Breast epithelium (tissue), 4 donors: Measurements from ENCODE around the gene CDH6. TPM values are rescaled to one million over a fixed set of nuclear protein-coding genes. Genes with fewer than 3 reads are reported as not detected.

ENCODE experiments used
- DNase-seq, 2 donors: peaks; one replicate each; pipeline ENCODE4 v3.0.0-alpha.2; 2019; ENCODE audit warnings: low spot score in 2 of 2
- H3K27ac ChIP-seq, 2 donors: fragments of 200-600 bp; sonication (generic) in 1 of 2; one replicate each; pipeline ENCODE4 v1.5.1; 2016 to 2019; ENCODE audit warnings: mild to moderate bottlenecking in 1 of 2
- H3K27me3 ChIP-seq, 2 donors: fragments of 200-600 bp; sonication (generic) in 1 of 2; one replicate each; pipeline versions ENCODE4 v1.5.1 to v1.6.0; 2017 to 2019; ENCODE audit warnings: control low read depth in 1 of 2, mild to moderate bottlenecking in 1 of 2
- H3K36me3 ChIP-seq: fragments of 200-600 bp; one replicate; pipeline ENCODE4 v1.5.1; 2019
- H3K4me1 ChIP-seq, 2 donors: fragments of 200-600 bp; sonication (generic); one replicate each; pipeline ENCODE4 v1.5.1; 2016 to 2019; ENCODE audit warnings: control low read depth in 1 of 2
- H3K4me3 ChIP-seq, 3 donors: fragments of 200-600 bp; sonication (generic); 1 replicate in 2 of 3; 2 replicates in 1 of 3; pipeline ENCODE4 v1.5.1; 2016 to 2019; ENCODE audit warnings: mild to moderate bottlenecking in 3 of 3, moderate library complexity in 2 of 3
- H3K9me3 ChIP-seq, 2 donors: fragments of 200-600 bp; sonication (generic) in 1 of 2; one replicate each; pipeline ENCODE4 v1.5.1; 2016 to 2019; ENCODE audit warnings: control low read depth in 1 of 2
- POLR2A ChIP-seq: fragments of 450-650 bp; IDR thresholded peaks from one replicate; pipeline ENCODE4 v1.6.1; 2016; ENCODE audit warnings: antibody characterized with exemption, mild to moderate bottlenecking, moderate library complexity
- POLR2AphosphoS5 ChIP-seq, 3 donors: sonication (generic); formaldehyde crosslinking; IDR thresholded peaks; one replicate each; pipeline ENCODE4 v1.6.1; 2017; ENCODE audit warnings: antibody characterized with exemption in 3 of 3
- intact Hi-C: fragments of 100-400 bp; cut with DNase I; formaldehyde crosslinking; loops from one replicate; pipeline ENCODE4 v1.15.1; 2023; ENCODE audit warnings: low total_unique reads
- total RNA-seq, 3 donors: library from RNA; depleted of rRNA; stranded (reverse); fragments of >200 nt; gene quantifications; one replicate each; pipeline ENCODE4 v1.1.0, GENCODE V29; 2016
- TF ChIP-seq, protein P1 (sequence below), 3 donors: fragments of 450-650 bp; IDR thresholded peaks; one replicate each; pipeline ENCODE4 v1.5.1; 2016 to 2017; ENCODE audit warnings: antibody characterized with exemption in 3 of 3, mild to moderate bottlenecking in 3 of 3, moderate library complexity in 3 of 3

The CDH6 gene
- total RNA-seq, 3 donors from 2014 or later, result 1.4 to 4.8 (median 3.9) TPM

GRCh38 chr5:31372124-31372523 is 178.6 kb downstream of the CDH6 start:
- no peak for DNase-seq
- Histone ChIP-seq H3K36me3 (no peaks in the 10 kb centered on the region), H3K4me3 (no peak overlapping the region), H3K4me1 (no peaks in the 10 kb centered on the region), H3K27ac (no peak overlapping the region), H3K9me3 (no peaks in the 10 kb centered on the region), H3K27me3 (no peaks in the 10 kb centered on the region)
- intact Hi-C loops, result no loop called here
- TF ChIP-seq, protein P1, sequence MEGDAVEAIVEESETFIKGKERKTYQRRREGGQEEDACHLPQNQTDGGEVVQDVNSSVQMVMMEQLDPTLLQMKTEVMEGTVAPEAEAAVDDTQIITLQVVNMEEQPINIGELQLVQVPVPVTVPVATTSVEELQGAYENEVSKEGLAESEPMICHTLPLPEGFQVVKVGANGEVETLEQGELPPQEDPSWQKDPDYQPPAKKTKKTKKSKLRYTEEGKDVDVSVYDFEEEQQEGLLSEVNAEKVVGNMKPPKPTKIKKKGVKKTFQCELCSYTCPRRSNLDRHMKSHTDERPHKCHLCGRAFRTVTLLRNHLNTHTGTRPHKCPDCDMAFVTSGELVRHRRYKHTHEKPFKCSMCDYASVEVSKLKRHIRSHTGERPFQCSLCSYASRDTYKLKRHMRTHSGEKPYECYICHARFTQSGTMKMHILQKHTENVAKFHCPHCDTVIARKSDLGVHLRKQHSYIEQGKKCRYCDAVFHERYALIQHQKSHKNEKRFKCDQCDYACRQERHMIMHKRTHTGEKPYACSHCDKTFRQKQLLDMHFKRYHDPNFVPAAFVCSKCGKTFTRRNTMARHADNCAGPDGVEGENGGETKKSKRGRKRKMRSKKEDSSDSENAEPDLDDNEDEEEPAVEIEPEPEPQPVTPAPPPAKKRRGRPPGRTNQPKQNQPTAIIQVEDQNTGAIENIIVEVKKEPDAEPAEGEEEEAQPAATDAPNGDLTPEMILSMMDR (IDR thresholded peaks at IDR 0.05), result no peak
- no peak for TF ChIP-seq POLR2A
- no peak for TF ChIP-seq POLR2AphosphoS5 (IDR thresholded peaks at IDR 0.05)

DNA sequence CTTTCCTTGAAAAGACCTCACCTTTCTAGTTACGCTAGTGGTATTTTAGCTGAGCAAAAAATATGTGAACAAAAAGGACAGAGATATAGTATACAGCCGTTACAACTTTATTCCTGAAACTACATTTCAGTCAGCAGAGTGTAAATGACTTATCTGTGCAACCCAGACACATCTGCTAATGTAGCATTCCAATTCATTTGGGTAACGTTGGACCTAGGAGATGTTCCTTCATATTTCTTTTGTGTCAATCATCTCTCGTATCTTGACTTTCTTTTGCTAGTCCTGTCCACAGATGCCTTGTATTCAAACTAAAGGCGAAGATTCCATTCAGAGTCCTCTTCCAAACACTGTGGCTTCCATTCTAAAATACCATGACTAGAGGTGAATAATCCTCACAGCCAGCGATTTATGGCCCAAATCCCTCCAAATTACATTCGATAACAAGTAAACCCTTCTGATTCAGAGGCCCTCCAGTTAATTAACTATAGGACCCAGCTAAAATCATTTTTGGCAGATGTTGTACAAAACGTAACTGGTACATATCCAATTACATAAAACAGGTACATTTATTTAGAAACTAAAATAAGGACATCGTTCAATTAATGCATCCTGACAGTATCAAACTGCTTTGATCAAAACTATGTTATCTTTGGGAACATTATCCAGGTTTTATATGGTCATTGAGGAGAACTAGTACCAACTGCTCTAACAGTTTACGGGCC is 182.7 kb downstream of the CDH6 start:
- TF ChIP-seq, protein P1 (IDR thresholded peaks at IDR 0.05), result no peak
- TF ChIP-seq POLR2A (no peak), POLR2AphosphoS5 (IDR thresholded peaks at IDR 0.05) (no peak)
- intact Hi-C loops, result no loop called here
- DNase-seq, result no peak
- no peaks in the 10 kb centered on the region for H3K27me3 ChIP-seq
- H3K4me3 ChIP-seq, result no peak overlapping the region
- no peaks in the 10 kb centered on the region for H3K4me1 ChIP-seq
- H3K9me3 ChIP-seq, result no peaks in the 10 kb centered on the region
- no peaks in the 10 kb centered on the region for H3K36me3 ChIP-seq
- no peak overlapping the region for H3K27ac ChIP-seq

- intact Hi-C loops, result no loop called here
- Histone ChIP-seq H3K9me3 (no peaks in the 10 kb centered on the region), H3K27me3 (no peaks in the 10 kb centered on the region), H3K27ac (no peak overlapping the region), H3K36me3 (no peaks in the 10 kb centered on the region), H3K4me3 (no peak overlapping the region), H3K4me1 (no peaks in the 10 kb centered on the region)
- TF ChIP-seq POLR2A (no peak), POLR2AphosphoS5 (IDR thresholded peaks at IDR 0.05) (no peak)
- TF ChIP-seq, protein P1 (IDR thresholded peaks at IDR 0.05), result no peak
- no peak for DNase-seq
Observed at GRCh38 chr5:31377274-31377946, 183.9 kb downstream of the CDH6 start.

DNA sequence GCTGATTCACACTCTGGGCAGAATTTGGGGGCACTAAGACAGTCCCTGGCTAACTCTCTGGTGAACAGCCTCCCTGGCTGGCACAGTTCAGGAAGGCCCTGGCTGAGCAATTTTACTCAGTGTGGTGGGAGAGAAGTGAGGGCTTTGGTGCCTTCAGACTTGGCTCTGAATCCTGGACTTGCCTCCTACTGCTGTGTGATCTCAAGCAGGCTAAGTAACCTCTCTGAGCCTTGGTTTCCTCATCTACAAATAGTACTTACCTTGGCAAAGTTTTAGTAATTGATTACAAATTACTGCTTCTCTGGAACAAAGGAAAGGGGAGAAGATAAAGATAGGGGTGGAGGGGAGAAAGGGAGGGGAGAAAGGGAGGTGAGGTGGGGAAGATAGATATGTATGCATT is 184.7 kb downstream of the CDH6 start:
- Histone ChIP-seq H3K9me3 (no peaks in the 10 kb centered on the region), H3K4me1 (no peaks in the 10 kb centered on the region), H3K36me3 (no peaks in the 10 kb centered on the region), H3K27me3 (no peaks in the 10 kb centered on the region), H3K27ac (no peak overlapping the region), H3K4me3 (no peak overlapping the region)
- intact Hi-C loops, result no loop called here
- DNase-seq, result no peak
- no peak for TF ChIP-seq POLR2A
- TF ChIP-seq, protein P1 (IDR thresholded peaks at IDR 0.05), result no peak
- TF ChIP-seq POLR2AphosphoS5 (IDR thresholded peaks at IDR 0.05), result no peak
